ENCODE measurements around the gene CALCB.
A peak's percentile ranks its signal among the peaks of the same experiment; 100 is the strongest.
"Not testable (repeated sequence)": the region's sequence is repeated elsewhere in the genome, so short reads cannot be mapped to it uniquely, and the experiment has no call there.

CALCB gene, protein sequence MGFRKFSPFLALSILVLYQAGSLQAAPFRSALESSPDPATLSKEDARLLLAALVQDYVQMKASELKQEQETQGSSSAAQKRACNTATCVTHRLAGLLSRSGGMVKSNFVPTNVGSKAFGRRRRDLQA

DNA sequence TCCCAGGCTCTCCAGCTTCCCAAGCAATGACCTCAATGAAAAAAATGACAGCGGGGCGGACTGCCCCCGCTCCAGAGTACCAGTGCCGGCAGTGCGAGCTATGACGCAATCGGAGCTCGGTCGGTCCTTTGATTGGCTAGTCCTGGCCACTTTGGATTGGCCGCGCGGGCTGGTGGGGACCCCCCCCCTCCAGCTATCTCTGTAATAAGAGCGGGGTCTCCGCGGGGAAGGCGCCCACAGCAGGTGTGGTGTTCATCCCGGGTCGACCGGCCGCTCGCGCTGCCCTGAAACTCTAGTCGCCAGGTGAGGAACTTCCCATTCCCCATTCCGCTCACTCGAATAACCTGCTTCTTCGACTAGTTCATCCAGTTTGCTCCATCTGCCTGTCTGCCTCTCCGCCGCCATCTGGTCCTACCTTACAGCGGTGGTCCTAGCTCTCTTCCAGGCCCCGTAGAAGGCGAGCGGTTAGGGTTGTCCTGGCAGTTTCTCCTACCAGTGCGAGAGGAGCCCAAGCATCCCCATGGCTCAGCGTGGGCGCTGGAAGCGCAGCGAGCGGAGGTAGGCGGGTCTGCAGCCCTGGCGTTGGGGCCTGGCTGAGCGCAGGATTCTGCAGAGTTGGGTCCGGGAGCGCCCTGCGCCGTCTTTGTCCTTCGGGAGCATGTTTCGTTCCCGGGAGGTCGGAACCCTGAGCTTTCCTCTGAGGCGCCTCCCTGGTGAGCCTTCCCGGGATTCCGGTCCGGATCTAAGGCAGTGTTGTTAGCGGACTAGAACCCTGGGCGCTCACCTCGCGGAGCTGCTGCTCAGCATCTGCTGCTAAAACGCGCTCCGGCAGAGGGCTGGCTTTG lies at the start of gene CALCB:
Gene CALCB (plus strand): TSS at position 233 of the 845 bp plus-strand sequence. CDS start 1,126 bp downstream, outside the sequence.
- DNase-seq (ENCODE audit: low spot score) = no peak

DNA sequence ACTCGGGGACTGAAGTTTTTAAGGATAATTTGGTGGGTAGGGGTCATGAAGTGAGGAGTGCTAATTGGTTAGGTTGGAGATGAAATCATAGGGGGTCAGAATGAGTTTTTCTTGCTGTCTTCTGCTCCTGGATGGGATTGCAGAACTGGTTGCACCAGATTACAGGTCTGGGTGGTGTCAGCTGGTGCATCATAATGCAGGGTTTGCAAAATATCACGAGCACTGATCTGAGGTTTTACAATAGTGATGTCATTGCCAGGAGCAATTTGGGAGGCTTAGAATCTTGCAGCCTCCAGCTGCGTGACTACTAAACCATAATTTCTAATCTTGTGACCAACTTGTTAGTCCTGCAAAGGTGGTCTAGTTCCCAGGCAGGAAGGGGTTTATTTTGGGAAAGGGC lies 46.4 kb upstream of the CALCB start:
- no peak for DNase-seq (ENCODE audit: low spot score)

DNA sequence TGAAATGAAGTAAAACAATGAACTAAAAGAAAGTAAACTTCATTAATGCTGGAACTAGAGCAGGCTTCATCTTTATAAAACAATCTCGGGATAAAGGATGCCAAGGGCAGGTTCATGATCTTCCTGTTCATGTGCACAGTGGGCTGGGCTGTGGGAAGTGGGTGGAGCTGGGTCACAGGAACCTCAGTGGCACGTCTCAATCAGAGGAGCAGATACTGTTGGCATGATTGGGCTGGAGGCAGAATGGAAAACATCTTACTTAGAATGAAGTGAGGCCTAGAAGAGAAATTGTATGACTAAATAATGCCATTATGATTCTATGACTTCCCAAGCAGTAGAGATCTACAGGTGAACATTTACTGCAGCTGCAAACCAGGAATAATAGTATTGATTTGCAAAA lies 45.4 kb upstream of the CALCB start:
- no peak for DNase-seq (ENCODE audit: low spot score)

DNA sequence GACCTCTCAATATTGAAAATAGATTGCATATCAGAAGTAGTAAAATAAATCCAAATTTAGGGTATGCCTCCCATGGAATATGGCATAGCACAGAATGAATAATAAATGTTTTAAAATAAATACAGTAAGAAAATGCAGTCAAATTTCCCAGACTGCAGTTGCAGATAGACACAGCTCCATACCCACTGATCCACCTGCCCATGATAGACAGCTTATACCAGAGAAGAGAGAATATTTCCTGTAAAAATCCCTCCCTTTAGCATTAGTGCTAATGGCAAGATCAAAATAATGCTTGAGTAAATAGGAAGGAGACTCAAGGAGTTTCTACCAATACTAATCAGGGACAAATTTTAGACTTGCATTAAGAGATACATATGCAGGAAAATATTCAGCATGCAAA lies 45.0 kb upstream of the CALCB start:
- DNase-seq (ENCODE audit: low spot score) = no peak

DNA sequence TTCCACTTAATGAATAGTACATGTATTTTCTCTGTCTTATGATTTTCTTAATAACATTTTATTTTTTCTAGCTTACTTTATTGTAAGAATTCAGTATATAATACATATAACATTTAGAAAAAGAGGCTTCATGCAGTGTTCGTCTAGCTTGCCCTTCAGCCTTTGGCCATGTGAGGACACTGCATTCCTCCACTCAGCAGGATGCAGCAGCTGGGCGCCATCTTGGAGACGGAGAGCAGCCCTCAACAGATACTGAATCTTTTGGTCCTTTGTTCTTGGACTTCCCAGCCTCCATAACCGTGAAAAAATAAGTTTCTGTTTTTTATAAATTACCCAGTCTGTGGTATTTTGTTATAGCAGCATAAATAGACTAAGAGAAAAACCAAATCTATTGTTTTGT lies 41.4 kb upstream of the CALCB start:
- DNase-seq (ENCODE audit: low spot score) = not testable (repeated sequence)

DNA sequence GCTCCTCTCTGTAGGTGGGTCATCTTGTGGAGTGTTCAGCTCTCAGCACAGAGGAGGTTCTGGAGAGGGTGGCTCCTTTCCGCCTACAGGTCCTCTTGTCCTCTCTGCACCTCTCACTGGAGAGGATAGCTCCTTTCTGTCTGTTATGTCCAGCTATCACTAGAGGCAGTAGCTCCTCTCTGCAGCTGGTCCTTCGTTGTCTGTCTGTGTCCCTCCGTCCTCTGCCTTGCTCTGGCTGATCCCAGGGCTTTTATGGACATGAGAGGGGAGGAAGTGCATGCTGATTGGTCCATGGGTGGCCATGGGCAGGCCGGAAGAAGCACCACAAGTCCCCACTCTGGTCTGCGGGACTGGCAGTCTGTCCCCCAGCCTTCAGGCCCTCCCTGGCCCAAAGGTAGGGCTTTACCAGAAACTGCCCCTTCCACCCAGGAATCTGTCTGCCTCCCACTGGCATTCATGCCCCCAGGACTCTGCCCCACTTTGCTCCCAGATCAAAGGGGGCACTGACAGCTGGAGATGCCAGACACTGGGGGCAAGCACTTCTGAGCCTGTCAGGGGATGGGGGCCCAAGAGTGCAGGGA lies 38.6 kb upstream of the CALCB start:
- DNase-seq (ENCODE audit: low spot score) = no peak

DNA sequence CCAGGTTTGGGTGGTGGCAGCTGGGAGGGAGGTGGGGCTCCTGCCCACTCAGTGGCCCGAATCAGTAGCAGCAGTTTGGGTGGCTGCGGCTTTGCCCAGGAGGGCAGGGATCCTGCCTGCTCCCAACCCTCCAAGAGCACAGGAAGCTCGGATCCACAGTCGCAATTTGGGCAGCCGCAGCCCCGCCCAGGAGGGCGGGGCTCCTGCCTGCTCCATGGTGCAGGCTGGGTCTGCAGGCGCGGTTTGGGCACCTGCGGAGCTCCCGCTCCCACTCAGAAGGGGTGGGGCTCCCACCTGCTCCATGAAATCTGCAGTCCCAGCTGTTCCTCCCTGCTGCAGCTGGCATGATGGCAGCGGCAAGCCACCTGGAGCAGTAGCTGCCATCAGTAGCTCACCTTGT lies 38.1 kb upstream of the CALCB start:
- no peak for DNase-seq (ENCODE audit: low spot score)

DNA sequence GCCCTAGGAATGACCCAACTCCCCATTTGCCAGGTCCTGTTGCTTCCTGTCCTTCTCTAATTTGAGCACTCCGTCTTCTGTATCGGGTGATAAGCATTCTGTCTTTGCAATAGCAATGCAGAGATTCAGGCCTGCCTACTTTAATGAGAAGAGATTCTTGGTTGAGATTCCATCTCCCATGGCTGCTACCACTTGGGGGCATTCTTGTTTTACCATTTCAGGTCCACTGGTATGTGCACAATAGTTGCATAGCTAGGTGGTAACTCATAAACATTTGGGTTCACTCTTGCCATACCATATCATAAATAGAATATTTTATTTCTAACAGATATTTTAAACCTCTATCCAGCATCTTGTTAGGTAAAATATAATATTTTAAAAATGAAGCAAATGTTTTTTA lies 34.4 kb upstream of the CALCB start:
- peak; percentile 14 for DNase-seq (ENCODE audit: low spot score)

DNA sequence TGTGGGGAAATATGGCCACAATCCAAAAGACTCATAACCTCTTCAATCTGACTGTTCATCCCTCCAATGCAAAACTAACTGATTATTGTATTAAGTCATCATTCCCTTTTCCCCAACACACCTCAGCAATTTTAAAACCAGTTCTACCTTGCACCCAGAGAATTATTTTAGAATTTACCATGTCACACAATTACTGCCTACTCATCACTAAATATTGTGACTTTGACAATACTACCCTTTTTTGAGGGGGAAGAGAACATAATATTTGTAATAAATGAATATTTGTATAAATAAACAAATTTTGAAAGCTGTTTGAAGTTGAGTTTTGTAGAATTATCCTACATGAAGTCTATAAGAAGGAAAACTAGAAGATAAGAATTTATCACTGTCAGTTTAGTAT lies 28.2 kb upstream of the CALCB start:
- DNase-seq (ENCODE audit: low spot score) = no peak

DNA sequence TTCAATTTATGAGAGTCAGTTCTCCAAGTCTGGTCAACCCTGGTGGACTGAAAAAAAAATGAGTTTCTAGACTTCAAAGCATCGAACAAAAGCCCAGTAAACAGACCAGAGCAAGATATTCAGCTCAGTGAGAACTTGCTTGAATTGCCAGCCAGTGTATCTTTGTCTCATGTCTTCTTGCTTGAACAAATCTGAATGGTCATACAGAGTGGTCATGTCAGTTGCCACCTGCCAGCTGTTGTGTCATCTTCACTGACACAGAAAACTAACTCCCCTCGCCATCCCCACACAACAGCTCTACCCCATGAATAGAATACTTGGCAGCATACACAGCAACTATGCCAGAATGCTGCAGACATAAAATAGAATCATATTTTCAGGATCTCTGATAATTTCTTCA lies 27.5 kb upstream of the CALCB start:
- DNase-seq (ENCODE audit: low spot score) = no peak

DNA sequence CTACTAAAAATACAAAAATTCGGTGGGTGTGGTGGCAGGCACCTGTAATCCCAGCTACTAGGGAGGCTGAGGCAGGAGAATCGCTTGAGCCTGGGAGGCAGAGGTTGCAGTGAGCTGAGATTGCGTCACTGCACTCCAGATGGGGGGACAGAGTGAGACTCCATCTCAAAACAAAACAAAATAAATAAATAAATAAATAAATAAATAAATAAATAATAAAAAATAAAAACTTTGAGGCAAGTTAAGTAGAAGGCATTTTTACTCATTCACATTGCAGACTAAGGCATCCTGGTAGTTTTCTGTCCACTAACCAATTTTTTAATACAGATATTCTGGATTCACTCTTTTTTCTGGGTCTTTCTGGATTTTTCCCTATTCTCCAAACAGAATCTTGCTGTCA lies 26.7 kb upstream of the CALCB start:
- DNase-seq (ENCODE audit: low spot score) = not testable (repeated sequence)

DNA sequence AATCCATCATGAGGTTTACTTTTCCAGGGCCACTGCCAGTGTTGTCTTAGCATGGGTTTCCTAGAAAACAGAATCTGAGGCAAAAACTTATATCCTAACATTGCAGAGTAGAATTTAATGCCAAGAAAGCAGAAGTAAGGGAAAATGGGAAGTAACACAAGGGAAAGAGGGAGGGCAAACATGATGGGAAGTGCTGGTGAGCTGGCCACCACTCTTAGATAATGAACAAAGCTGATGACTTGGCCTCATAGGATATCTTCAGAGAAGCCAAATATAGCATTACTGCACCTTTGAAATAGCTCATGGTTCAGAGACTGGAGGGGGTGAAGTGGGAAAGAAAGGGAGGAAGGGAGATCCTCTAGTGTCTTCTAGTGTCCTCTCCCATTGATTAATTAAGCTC lies 24.8 kb upstream of the CALCB start:
- DNase-seq (ENCODE audit: low spot score) = no peak

DNA sequence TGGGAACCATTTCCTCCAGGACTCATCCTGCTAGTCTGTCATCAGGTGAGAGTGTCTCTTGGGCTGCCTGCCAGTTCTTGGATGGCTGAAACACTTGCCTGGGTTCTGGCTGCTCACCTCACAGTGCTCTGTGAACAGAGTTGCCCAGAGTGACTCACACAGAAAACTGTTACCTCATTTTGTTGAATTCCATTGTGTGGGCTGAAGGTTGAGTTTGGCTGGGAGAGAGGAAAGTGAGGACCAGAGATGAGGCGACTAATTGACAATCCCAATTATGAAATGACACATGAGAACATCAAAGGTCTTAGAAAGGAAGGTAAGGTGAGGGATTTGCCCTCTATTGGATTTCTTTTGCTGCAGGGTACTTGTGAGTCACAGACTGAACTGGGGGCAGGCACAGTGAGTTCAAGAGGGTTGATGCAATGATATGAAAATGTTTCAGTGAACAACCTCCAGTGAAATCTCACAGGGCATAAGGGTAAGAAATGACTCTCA lies 20.2 kb upstream of the CALCB start:
- DNase-seq (ENCODE audit: low spot score) = no peak

DNA sequence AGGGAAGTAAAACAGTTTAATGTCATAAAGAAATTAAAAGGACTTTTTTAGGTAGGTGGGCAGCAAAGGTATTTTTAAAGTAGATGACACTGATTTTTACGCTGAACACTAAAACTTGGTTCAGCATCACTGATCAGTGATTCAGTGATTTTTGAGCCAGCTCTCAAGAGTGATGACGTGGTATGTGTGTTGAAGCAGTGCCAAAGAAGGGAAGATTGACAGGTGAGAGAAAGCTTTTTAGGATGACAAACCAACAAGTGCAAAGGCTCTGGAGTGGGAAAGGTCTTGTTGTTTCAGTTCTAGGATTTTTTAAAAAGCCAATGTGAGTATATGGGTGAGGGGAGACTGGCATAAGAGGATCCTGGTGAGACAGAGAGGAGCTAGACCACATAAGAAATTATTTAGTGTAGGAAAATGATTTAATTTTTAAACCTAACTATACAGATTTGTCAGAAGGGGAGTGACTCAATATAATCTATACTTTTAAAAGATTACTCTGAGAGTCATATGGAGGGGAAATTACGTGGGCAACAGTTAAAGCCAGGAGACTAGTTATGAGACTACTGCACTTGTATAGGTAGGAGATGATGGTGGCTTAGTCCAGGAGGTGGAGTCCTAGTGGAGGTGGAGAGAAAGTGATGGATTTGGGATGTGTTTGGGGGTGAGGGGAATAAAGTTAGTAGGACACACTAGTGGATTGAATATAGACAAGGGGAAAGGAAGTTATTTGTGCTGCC lies 17.6 kb upstream of the CALCB start:
- DNase-seq (ENCODE audit: low spot score) = no peak

DNA sequence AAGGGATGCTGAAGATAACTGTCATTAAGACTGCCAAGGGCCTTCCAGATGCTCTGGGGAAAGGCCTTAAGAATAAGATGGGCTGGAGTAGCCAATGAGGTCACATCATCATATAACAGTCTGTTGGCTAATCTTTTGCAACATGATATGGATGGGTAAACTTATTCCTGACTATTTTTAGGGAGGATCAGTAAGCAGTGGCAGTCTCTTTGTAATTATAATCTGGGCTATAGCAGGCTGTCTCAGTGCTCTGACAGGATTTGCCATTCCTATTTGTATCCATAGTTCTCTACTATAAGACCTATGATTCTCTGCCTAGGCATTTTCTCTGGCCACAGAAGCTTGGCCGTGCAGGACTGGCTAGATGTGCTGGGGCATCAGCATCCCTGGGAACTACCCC lies 16.1 kb upstream of the CALCB start:
- no peak for DNase-seq (ENCODE audit: low spot score)

DNA sequence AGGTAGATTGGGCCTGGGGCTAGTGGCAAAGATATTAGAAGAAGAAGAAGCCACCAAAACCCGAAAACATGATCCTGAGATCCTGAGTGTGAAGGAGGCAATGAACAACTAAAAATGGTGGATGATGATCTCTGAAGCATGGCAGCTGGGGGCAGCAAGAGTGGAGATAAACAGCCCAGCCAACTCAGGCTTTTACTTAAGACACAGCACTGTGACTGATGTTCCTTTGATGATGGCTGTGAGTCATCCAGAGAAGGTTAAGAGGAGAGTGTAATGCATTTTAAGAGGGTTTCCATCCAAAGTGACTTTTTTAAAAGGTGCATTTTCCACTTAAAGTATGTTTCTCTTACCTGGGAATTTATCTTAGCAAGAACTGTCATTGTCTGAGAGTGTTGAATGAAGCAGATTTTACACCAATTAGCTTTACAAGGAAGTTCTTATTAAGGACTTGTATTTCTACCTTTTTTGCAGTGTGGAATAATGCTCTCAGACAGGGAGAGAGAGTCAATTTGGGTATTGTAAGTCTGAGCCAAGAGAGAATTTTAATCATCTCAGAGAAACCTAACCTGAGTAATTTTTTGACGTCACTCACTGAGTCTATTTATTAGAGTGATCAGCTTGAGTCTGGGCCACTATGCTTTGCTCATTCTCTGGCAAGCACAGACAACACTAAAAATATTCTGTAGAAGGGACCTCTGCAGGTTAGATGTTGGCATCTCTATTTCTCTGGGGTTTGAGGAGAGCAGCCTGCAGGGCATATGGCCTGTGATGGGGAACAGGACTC lies 14.1 kb upstream of the CALCB start:
- DNase-seq (ENCODE audit: low spot score) = no peak

DNA sequence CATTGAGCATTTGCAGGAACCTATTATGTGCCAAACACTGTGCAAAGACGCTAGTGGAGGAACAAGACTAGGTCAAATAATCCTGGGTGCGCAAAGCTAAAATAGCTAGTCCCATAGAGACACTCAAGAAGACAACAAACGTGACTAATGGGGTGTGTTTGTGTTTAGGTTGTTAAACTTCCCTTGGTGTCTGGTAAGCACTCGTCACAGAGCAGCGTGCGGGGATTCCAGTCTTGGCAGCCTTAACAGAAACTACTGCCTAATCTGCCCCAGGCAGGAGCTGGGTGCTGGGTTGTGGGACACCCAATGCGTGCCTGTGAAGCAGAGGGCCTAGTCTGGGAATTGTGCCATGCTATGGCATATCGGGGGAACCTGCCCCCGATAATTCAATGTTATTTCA lies 10.8 kb upstream of the CALCB start:
- DNase-seq (ENCODE audit: low spot score) = no peak

DNA sequence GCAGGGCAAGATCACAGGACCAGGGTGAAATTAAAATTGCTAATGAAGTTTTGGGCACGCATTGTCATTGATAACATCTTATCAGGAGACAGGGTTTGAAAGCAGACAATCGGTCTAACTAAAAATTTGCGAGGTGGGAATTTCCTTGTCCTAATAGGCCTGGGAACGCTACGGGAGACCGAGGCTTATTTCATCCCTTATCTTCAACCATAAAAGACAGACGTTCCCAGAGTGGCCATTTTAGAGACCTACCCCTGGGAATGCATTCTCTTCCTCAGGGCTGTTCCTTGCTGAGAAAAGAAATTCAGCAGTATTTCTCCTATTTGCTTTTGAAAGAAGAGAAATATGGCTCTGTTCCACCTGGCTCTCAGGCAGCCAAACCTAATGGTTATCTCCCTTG lies 3.6 kb upstream of the CALCB start:
- not testable (repeated sequence) for DNase-seq (ENCODE audit: low spot score)

DNA sequence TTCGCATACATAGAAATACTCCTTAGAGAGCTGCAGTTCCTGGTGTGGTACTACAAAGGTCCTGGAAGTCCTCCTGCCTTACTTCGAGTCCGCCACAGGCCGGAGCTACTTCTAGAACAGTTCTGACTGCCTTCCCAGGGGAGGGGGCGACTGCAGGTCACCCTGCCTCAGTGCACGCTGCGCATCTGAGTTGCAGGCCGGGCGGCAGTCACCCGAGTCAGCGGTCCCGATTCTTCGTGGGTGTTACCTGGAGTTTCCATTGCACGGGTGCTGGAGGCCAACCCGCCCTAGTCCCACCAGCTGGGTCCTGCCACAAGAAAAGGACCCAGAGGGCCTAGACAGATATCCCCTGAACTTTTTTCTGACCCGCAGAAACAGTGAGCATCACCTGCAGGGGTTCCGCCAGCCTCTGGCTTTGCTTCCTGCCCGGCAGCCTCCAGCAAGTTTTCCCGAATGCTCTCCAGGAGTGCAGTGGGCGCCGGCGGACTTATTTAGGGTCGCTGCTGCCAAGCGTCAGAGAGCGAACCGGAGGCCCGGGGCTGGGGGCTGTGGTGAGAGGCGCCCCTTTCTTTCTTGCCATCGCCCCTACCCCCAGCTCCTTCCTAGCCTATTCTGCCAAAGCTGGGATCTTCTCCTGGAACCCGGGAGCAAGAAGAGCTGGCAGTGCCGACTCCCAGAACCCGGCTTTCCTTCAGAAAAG lies 1.7 kb upstream of the CALCB start:
- no peak for DNase-seq (ENCODE audit: low spot score)

DNA sequence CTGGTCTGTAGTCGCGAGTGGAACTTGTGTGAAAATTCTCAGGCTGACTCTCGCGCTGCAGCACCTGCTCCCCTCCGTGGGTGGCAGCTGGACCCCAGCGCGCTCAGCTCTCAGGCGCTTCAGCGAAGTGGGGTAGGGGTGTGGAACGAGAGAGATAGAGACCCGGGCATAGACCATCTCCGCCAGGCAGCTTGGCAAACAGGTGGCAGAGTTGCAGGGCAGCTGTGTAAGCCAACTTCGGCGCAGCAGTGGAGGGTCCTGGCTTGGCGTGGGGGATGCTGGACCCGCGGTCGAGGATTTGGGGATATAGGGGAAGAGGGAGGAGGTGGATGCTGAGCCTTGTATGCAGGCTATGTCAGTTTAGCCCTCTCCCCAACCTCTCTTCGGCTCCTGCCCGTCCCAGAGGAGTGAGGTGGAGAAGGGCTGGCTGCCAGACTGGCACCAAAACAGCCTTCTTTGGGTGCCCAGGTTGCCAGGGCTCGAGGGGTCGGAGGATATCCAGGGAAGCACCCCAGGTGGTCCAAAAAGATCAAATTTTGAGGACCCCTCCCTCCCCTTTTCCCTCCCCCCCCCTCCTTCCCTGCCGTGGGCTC lies 746 bp upstream of the CALCB start:
- DNase-seq (ENCODE audit: low spot score) = no peak
